HUES6 (cell line): Measurements from ENCODE around the gene N4BP2L2.

Experiments
- H3K27ac ChIP-seq: 2 replicates; pipeline ENCODE4 v1.7.0; 2013; ENCODE audit warnings: low read depth, mild to moderate bottlenecking, low read length, inconsistent platforms
- H3K27me3 ChIP-seq: 2 replicates; pipeline ENCODE4 v1.6.1; 2013; ENCODE audit warnings: low read length; ENCODE audit not compliant: control insufficient read depth, insufficient read depth
- H3K36me3 ChIP-seq: 2 replicates; pipeline ENCODE4 v1.6.1; 2013; ENCODE audit warnings: low read length; ENCODE audit not compliant: control insufficient read depth, insufficient read depth
- H3K4me1 ChIP-seq: 2 replicates; pipeline ENCODE4 v1.6.1; 2013; ENCODE audit warnings: low read length; ENCODE audit not compliant: control insufficient read depth, insufficient read depth
- H3K4me3 ChIP-seq: 2 replicates; pipeline ENCODE4 v1.5.1; 2013; ENCODE audit warnings: low read depth, low read length
- H3K9ac ChIP-seq: one replicate; pipeline ENCODE4 v1.6.1; 2013; ENCODE audit warnings: mild to moderate bottlenecking, low read length
- H3K9me3 ChIP-seq: 2 replicates; pipeline ENCODE4 v1.6.1; 2013; ENCODE audit warnings: low read depth, low read length; ENCODE audit not compliant: control insufficient read depth, insufficient read depth

N4BP2L2 gene

DNA sequence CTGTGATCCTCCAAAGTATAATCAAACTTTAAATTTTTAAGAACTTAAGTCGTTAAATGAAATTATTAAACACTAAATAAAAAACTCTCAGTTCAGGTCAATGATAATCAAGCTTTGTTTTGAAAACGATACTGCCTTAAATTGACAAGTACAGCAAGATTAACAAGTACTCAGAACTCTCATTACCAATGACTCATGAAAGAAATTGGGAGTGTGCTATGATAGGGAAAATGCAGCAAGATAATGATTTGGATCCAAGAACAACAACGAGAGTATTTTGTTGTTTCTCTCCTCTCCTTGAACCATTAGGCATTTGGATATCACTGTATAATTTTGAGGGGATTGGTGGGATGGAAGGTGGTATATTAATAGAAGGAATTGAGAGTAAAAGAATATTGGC is 10.2 kb downstream of the N4BP2L2 start:
- Histone ChIP-seq H3K27me3 (no peaks in the 10 kb centered on the region), H3K36me3 (peaks cover 7% of the 10 kb centered on the region), H3K4me1 (no peaks in the 10 kb centered on the region), H3K9me3 (no peaks in the 10 kb centered on the region), H3K27ac (no peak overlapping the region), H3K9ac (no peak overlapping the region), H3K4me3 (no peak overlapping the region)

DNA sequence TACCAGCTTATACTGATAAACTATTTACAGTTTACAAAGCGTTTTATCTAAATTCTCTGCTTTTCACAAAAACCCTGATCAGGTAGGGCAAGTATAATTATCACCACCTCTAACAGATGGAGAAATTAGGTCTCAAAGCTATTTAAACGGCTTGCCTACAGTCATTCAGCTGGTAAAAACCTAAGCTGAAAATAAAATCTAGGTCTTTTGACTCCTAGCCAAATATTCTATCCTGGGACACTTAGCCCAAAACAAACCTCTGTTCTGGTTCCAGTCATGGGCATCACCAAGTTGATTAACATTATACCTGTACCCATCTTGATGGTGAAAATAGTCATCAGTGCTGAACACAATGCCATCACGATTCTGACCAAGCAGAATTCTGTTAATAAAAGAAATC is 11.4 kb downstream of the N4BP2L2 start:
- H3K36me3 ChIP-seq = peaks cover 7% of the 10 kb centered on the region
- H3K9ac ChIP-seq = no peak overlapping the region
- H3K27me3 ChIP-seq = no peaks in the 10 kb centered on the region
- H3K9me3 ChIP-seq = no peaks in the 10 kb centered on the region
- no peak overlapping the region for H3K4me3 ChIP-seq
- H3K27ac ChIP-seq = no peak overlapping the region
- H3K4me1 ChIP-seq = no peaks in the 10 kb centered on the region

DNA sequence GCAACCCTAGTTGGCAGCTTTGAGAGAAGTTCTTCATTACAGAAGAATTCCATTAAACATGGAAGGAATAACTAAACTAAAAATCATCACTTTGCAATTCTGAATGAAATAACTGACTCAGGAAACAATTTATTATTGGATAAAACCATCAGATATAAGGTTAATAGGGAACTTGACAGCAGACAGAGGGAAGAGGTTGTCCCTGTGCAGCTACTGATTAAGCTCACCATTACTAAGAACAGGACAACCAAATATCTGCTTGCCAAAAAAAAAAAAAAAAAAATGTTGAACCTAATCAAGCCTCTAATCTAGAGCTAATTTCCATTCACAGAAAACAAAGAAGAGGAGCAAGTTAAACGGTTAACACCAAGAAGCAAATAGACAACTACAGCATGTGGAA is 12.8 kb downstream of the N4BP2L2 start:
- H3K4me3 ChIP-seq = no peak overlapping the region
- H3K27ac ChIP-seq = no peak overlapping the region

DNA sequence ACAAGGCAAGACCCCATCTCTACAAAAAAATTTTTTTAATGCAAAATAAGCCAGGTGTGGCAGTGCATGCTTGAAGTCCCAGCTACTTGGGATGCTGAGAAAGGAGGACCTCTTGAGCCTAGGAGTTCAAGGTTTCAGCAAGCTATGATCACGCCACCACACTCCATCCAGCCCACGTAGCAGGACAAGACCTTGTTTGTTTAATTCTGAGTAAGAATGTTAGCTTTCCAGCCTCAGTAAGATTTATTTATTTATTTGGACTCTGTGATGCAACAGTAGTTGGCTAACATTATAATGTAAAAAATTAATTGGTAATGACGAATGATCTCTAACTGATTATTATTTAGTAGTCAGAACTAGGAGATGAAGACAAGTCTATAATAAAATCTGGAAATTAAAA is 23.3 kb downstream of the N4BP2L2 start:
- H3K36me3 ChIP-seq = peaks cover 46% of the 10 kb centered on the region
- no peak overlapping the region for H3K9ac ChIP-seq
- H3K27me3 ChIP-seq = no peaks in the 10 kb centered on the region
- no peaks in the 10 kb centered on the region for H3K4me1 ChIP-seq
- H3K9me3 ChIP-seq = no peaks in the 10 kb centered on the region
- H3K27ac ChIP-seq = no peak overlapping the region
- no peak overlapping the region for H3K4me3 ChIP-seq

More for the DNA sequence above, 12.8 kb downstream of the N4BP2L2 start:
- no peaks in the 10 kb centered on the region for H3K27me3 ChIP-seq
- H3K4me1 ChIP-seq = no peaks in the 10 kb centered on the region
- no peak overlapping the region for H3K9ac ChIP-seq
- H3K9me3 ChIP-seq = no peaks in the 10 kb centered on the region
- peaks cover 10% of the 10 kb centered on the region for H3K36me3 ChIP-seq

DNA sequence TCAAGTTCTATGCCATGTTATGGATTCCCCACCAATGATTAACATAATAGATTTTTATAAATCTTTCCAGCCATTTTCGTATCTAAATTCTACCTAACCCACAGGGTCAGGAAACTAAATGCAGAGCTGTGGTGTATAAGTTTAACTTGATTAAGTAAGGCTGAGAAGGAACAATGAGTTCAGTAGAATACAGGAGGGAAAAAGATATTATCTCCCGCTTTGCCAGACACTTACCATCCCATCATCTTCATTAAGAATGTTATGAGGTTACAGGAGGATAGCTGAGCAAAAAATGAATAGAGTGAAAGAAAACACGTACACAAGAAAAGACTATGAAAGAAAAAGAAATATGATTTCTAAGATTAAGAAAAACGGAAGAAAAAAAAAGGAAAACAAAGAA is 27.1 kb downstream of the N4BP2L2 start:
- H3K4me1 ChIP-seq = no peaks in the 10 kb centered on the region
- H3K27ac ChIP-seq = no peak overlapping the region
- H3K27me3 ChIP-seq = no peaks in the 10 kb centered on the region
- no peak overlapping the region for H3K4me3 ChIP-seq
- H3K9me3 ChIP-seq = no peaks in the 10 kb centered on the region
- no peak overlapping the region for H3K9ac ChIP-seq
- H3K36me3 ChIP-seq = peaks cover 33% of the 10 kb centered on the region

DNA sequence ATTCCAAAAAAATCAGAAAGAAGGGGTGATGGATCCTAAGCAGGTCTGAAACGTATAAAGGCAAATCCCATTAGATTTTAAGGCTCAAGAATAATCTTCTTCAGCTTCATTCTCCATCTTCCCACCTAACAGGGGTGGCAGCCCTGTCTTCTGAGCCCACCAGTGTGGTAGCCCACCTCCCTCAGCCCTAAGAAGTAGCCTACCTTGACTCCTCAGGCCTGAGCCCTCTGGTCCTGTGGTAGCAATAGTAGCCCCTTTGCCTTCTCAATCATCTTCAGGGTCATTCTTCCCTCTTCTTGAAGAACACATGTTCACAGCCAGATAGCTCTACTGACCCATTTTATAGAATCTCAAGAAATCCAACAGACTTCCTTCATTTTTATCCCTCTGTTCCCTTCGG is 33.7 kb downstream of the N4BP2L2 start:
- Histone ChIP-seq H3K4me1 (0 out of 2 replicates have a peak, but pooled peaks cover 3% of the 10 kb centered on the region), H3K27me3 (no peaks in the 10 kb centered on the region), H3K9ac (no peak overlapping the region), H3K27ac (no peak overlapping the region), H3K36me3 (peaks cover 7% of the 10 kb centered on the region; the same call in 1 of the 2 replicates), H3K9me3 (no peaks in the 10 kb centered on the region), H3K4me3 (no peak overlapping the region)

DNA sequence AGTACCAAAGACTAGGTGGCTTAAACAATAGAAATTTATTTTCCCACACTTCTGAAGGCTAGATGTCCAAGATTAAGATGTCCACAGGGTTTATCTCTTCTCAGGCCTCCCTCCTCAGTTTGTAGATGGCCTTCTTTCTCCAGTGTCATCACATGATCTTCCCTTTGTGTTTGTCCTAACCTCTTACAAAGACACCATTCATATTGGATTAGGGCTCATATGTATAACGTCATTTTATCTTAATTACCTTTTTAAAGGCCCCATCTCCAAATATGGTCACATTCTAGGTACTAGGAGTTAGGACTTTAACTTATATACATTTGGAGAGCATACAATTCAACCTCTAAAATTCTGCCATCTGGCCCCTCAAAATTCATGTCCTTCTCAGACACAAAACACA is 34.3 kb downstream of the N4BP2L2 start:
- Histone ChIP-seq H3K36me3 (peaks cover 7% of the 10 kb centered on the region; the same call in 1 of the 2 replicates), H3K4me1 (0 out of 2 replicates have a peak, but pooled peaks cover 3% of the 10 kb centered on the region), H3K27ac (no peak overlapping the region), H3K9me3 (no peaks in the 10 kb centered on the region), H3K4me3 (no peak overlapping the region), H3K27me3 (no peaks in the 10 kb centered on the region), H3K9ac (no peak overlapping the region)

DNA sequence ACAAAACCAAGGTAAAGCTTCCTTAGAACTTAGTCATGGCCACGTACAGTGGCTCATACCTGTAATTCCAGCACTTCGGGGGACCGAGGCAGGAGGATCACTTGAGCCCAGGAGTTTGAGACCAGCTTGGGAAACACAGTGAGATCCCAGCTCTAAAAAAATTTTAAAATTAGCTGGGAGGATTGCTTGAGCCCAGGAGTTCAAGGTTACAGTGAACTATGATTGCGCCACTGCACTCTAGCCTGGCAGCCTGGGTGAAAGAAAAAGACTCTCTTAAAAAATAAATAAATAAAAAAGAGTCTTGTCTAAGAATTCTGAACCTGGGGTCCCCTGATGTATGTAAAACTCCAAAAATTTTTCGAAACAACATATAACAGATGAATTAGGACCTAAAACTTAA is 34.9 kb downstream of the N4BP2L2 start:
- peaks cover 5% of the 10 kb centered on the region; the same call in 1 of the 2 replicates for H3K36me3 ChIP-seq
- no peak overlapping the region for H3K4me3 ChIP-seq

DNA sequence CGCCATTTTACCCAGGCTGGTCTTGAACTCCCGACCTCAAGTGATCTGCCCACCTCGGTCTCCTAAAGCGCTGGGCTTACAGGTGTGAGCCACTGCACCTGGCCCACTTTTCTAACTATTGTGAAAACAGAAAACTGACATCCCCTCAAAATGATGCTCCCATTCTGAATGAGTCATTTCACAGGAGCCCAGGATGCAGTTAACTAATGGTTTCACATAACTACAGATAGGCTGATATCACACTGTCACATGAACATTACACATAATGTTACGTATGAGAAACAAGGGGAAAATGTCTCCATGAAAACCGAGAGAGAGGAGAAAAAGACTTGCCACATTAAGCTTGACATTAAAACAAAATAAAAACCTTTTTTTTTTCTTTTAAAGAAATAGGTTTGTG is 37.5 kb downstream of the N4BP2L2 start:
- Histone ChIP-seq H3K9me3 (no peaks in the 10 kb centered on the region), H3K9ac (no peak overlapping the region), H3K27ac (no peak overlapping the region), H3K36me3 (peaks cover 5% of the 10 kb centered on the region; the same call in 1 of the 2 replicates), H3K4me1 (0 out of 2 replicates have a peak, but pooled peaks cover 3% of the 10 kb centered on the region), H3K4me3 (no peak overlapping the region), H3K27me3 (no peaks in the 10 kb centered on the region)

More for the DNA sequence above, 34.9 kb downstream of the N4BP2L2 start:
- H3K9ac ChIP-seq = no peak overlapping the region
- H3K4me1 ChIP-seq = 0 out of 2 replicates have a peak, but pooled peaks cover 3% of the 10 kb centered on the region
- no peak overlapping the region for H3K27ac ChIP-seq
- H3K27me3 ChIP-seq = no peaks in the 10 kb centered on the region
- no peaks in the 10 kb centered on the region for H3K9me3 ChIP-seq

DNA sequence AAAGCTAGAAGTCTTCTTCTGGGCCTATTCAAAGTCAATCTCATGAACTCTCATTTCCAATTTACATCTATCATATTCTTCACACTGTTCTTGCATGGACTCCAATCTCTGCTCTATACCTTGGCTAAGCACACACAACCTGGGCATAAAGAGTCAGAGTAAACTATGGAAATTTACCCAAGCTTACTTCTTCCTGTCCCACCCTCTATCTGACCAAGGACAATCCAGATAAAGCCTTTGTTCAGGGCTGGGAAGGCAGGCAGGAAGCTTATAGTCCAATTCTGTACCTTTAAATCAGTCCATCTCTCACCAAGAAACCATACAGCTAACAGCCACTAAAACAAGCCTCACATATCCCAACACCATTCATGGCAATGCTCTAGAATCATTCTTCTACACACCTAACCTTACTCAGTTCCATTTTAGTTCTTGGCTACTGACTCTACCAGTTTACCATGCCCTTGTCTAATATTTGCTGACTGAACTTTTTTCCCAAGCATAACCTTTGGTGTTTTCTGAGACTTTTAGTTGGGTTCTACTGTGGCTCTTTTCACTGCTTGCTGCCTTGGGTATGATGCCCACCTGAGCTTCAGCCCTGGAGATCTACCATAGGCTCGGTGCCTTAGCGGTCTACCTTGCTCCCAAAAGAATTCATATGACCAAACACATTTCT is 38.9 kb downstream of the N4BP2L2 start:
- H3K27me3 ChIP-seq = no peaks in the 10 kb centered on the region
- H3K4me3 ChIP-seq = no peak overlapping the region
- H3K9ac ChIP-seq = no peak overlapping the region
- H3K9me3 ChIP-seq = no peaks in the 10 kb centered on the region
- H3K27ac ChIP-seq = no peak overlapping the region
- H3K4me1 ChIP-seq = 0 out of 2 replicates have a peak, but pooled peaks cover 3% of the 10 kb centered on the region
- no peaks in the 10 kb centered on the region for H3K36me3 ChIP-seq

DNA sequence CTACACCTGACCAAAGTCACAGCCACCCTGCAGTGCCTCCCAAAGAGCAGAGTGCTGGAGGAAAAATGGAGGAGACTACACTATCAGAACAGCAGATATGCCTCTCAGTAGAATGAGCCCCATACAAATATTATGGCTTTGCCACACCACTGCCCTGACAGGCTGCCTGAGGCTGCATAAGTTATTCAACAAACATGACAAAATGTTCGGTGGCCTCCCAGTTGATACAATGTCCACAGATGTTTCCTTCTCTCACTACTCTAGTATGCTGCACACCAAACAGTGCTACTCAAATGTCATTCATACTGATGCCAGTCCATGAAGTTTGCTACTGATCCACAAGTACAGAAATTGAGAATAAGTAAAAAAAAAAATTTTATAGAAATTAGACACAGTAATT is 41.0 kb downstream of the N4BP2L2 start:
- no peak overlapping the region for H3K27ac ChIP-seq
- H3K27me3 ChIP-seq = no peaks in the 10 kb centered on the region
- H3K36me3 ChIP-seq = no peaks in the 10 kb centered on the region
- H3K9ac ChIP-seq = no peak overlapping the region
- no peaks in the 10 kb centered on the region for H3K4me1 ChIP-seq
- no peak overlapping the region for H3K4me3 ChIP-seq
- no peaks in the 10 kb centered on the region for H3K9me3 ChIP-seq
